ENCODE measurements around the gene ZNF467.

Gene ZNF467

GRCh38 chr7:149723082-149723767 is 50.2 kb downstream of the ZNF467 start:
- DNase-seq (ENCODE audit: low spot score) = no peak
- no peak for TF ChIP-seq CTCF (IDR thresholded peaks at IDR 0.05; ENCODE audit: extremely low read depth, missing control alignments)

- DNase-seq (ENCODE audit: low spot score) = no peak
- TF ChIP-seq CTCF (IDR thresholded peaks at IDR 0.05; ENCODE audit: extremely low read depth, missing control alignments) = no peak
These were observed 50.9 kb downstream of the ZNF467 start for GRCh38 chr7:149722356-149722957.

- DNase-seq (ENCODE audit: low spot score) = no peak
- TF ChIP-seq CTCF (IDR thresholded peaks at IDR 0.05; ENCODE audit: extremely low read depth, missing control alignments) = no peak
These were observed 52.2 kb downstream of the ZNF467 start for GRCh38 chr7:149721084-149721601.

- TF ChIP-seq CTCF (IDR thresholded peaks at IDR 0.05; ENCODE audit: extremely low read depth, missing control alignments) = no peak
- DNase-seq (ENCODE audit: low spot score) = peak; percentile 60
These were observed 52.9 kb downstream of the ZNF467 start for GRCh38 chr7:149720372-149721083.

- no peak for TF ChIP-seq CTCF (IDR thresholded peaks at IDR 0.05; ENCODE audit: extremely low read depth, missing control alignments)
- peak; percentile 75 for DNase-seq (ENCODE audit: low spot score)
These were observed 53.5 kb downstream of the ZNF467 start for GRCh38 chr7:149719912-149720335.

GRCh38 chr7:149719050-149719899 is 54.1 kb downstream of the ZNF467 start:
- TF ChIP-seq CTCF (IDR thresholded peaks at IDR 0.05; ENCODE audit: extremely low read depth, missing control alignments) = no peak
- peak; percentile 21 for DNase-seq (ENCODE audit: low spot score)
